Measurements from ENCODE around the gene DCBLD2. TPM values are rescaled to one million over a fixed set of nuclear protein-coding genes. Genes with fewer than 3 reads are reported as not detected.

DCBLD2 gene
- total RNA-seq, 2 donors from 2014 or later, result 1.1 to 3.9 TPM

GRCh38 chr3:98791341-98792325, 109.9 kb downstream of the DCBLD2 start:
- no peak overlapping the region for H3K27ac Mint-ChIP-seq
- peaks cover 7% of the 10 kb centered on the region for H3K4me1 Mint-ChIP-seq (ENCODE audit: low read depth)
- no peak for ATAC-seq (replicated peaks in 1 of 2)
- DNase-seq, result no peak
- no peak overlapping the region for H3K4me3 Mint-ChIP-seq
- H3K36me3 Mint-ChIP-seq (ENCODE audit: insufficient read depth in 2 of 2), result no peaks in the 10 kb centered on the region
- peaks cover 9% of the 10 kb centered on the region for H3K27me3 Mint-ChIP-seq (ENCODE audit: low read depth)
- no peaks in the 10 kb centered on the region for H3K9me3 Mint-ChIP-seq

GRCh38 chr3:98788651-98789050, 112.8 kb downstream of the DCBLD2 start:
- Mint-ChIP-seq H3K4me3 (no peak overlapping the region), H3K9me3 (no peaks in the 10 kb centered on the region), H3K27me3 (ENCODE audit: low read depth) (peaks cover 20% of the 10 kb centered on the region), H3K27ac (no peak overlapping the region), H3K4me1 (ENCODE audit: low read depth) (peaks cover 28% of the 10 kb centered on the region), H3K36me3 (ENCODE audit: insufficient read depth in 2 of 2) (no peaks in the 10 kb centered on the region)
- no peak for ATAC-seq (replicated peaks in 1 of 2)
- no peak for DNase-seq

GRCh38 chr3:98787181-98787580, 114.3 kb downstream of the DCBLD2 start:
- Mint-ChIP-seq H3K27me3 (ENCODE audit: low read depth) (peaks cover 20% of the 10 kb centered on the region), H3K9me3 (no peaks in the 10 kb centered on the region), H3K36me3 (ENCODE audit: insufficient read depth in 2 of 2) (no peaks in the 10 kb centered on the region), H3K27ac (no peak overlapping the region), H3K4me3 (no peak overlapping the region), H3K4me1 (ENCODE audit: low read depth) (peaks cover 28% of the 10 kb centered on the region)
- DNase-seq (no peak), ATAC-seq (replicated peaks in 1 of 2) (no peak)

GRCh38 chr3:98786364-98787006, 115.0 kb downstream of the DCBLD2 start:
- Mint-ChIP-seq H3K4me3 (no peak overlapping the region), H3K9me3 (no peaks in the 10 kb centered on the region), H3K36me3 (ENCODE audit: insufficient read depth in 2 of 2) (no peaks in the 10 kb centered on the region), H3K27ac (no peak overlapping the region), H3K4me1 (ENCODE audit: low read depth) (peaks cover 28% of the 10 kb centered on the region), H3K27me3 (ENCODE audit: low read depth) (peaks cover 20% of the 10 kb centered on the region)
- ATAC-seq (replicated peaks in 1 of 2) (peak; percentile 47 to 49), DNase-seq (no peak)

- H3K27ac Mint-ChIP-seq, result no peak overlapping the region
- H3K36me3 Mint-ChIP-seq (ENCODE audit: insufficient read depth in 2 of 2), result no peaks in the 10 kb centered on the region
- H3K9me3 Mint-ChIP-seq, result no peaks in the 10 kb centered on the region
- ATAC-seq (replicated peaks in 1 of 2), result peak; percentile 72 to 77
- peak overlapping the region in 1 of 2 donors; percentile 25 for H3K4me3 Mint-ChIP-seq
- H3K4me1 Mint-ChIP-seq (ENCODE audit: low read depth), result peaks cover 30% of the 10 kb centered on the region
- H3K27me3 Mint-ChIP-seq (ENCODE audit: low read depth), result peaks cover 15% of the 10 kb centered on the region
- no peak for DNase-seq
Observed at GRCh38 chr3:98784666-98785600, 116.6 kb downstream of the DCBLD2 start.

- no peak overlapping the region for H3K27ac Mint-ChIP-seq
- peaks cover 16% of the 10 kb centered on the region for H3K27me3 Mint-ChIP-seq (ENCODE audit: low read depth)
- peaks cover 39% of the 10 kb centered on the region for H3K4me1 Mint-ChIP-seq (ENCODE audit: low read depth)
- no peak for ATAC-seq (replicated peaks in 1 of 2)
- no peaks in the 10 kb centered on the region for H3K36me3 Mint-ChIP-seq (ENCODE audit: insufficient read depth in 2 of 2)
- no peak for DNase-seq
- no peaks in the 10 kb centered on the region for H3K9me3 Mint-ChIP-seq
- no peak overlapping the region for H3K4me3 Mint-ChIP-seq
Observed at GRCh38 chr3:98784042-98784441, 117.5 kb downstream of the DCBLD2 start.

- DNase-seq (peak in 1 of 2 donors; percentile 17), ATAC-seq (replicated peaks in 1 of 2) (peak; percentile 28 to 34)
- H3K4me3 Mint-ChIP-seq, result no peak overlapping the region
- H3K27ac Mint-ChIP-seq, result no peak overlapping the region
- peaks cover 16% of the 10 kb centered on the region for H3K27me3 Mint-ChIP-seq (ENCODE audit: low read depth)
- H3K4me1 Mint-ChIP-seq (ENCODE audit: low read depth), result peaks cover 45% of the 10 kb centered on the region
- H3K36me3 Mint-ChIP-seq (ENCODE audit: insufficient read depth in 2 of 2), result no peaks in the 10 kb centered on the region
- H3K9me3 Mint-ChIP-seq, result no peaks in the 10 kb centered on the region
Observed at GRCh38 chr3:98782824-98783500, 118.5 kb downstream of the DCBLD2 start.

GRCh38 chr3:98780343-98780742, 121.2 kb downstream of the DCBLD2 start:
- H3K27ac Mint-ChIP-seq, result no peak overlapping the region
- DNase-seq, result no peak
- H3K9me3 Mint-ChIP-seq, result no peaks in the 10 kb centered on the region
- no peaks in the 10 kb centered on the region for H3K36me3 Mint-ChIP-seq (ENCODE audit: insufficient read depth in 2 of 2)
- ATAC-seq (replicated peaks in 1 of 2), result no peak
- H3K4me1 Mint-ChIP-seq (ENCODE audit: low read depth), result peaks cover 32% of the 10 kb centered on the region
- H3K27me3 Mint-ChIP-seq (ENCODE audit: low read depth), result peaks cover 24% of the 10 kb centered on the region
- no peak overlapping the region for H3K4me3 Mint-ChIP-seq

GRCh38 chr3:98779541-98780335, 121.8 kb downstream of the DCBLD2 start:
- Mint-ChIP-seq H3K9me3 (no peaks in the 10 kb centered on the region), H3K36me3 (ENCODE audit: insufficient read depth in 2 of 2) (no peaks in the 10 kb centered on the region), H3K4me1 (ENCODE audit: low read depth) (peaks cover 27% of the 10 kb centered on the region), H3K27me3 (ENCODE audit: low read depth) (peaks cover 22% of the 10 kb centered on the region), H3K27ac (no peak overlapping the region), H3K4me3 (no peak overlapping the region)
- ATAC-seq (replicated peaks in 1 of 2) (no peak), DNase-seq (no peak)

GRCh38 chr3:98778852-98779413, 122.6 kb downstream of the DCBLD2 start:
- peak overlapping the region; percentile 17 to 19 for H3K4me3 Mint-ChIP-seq
- peaks cover 22% of the 10 kb centered on the region for H3K27me3 Mint-ChIP-seq (ENCODE audit: low read depth)
- DNase-seq (peak; percentile 10 to 24), ATAC-seq (replicated peaks in 1 of 2) (peak; percentile 68 to 77)
- no peaks in the 10 kb centered on the region for H3K36me3 Mint-ChIP-seq (ENCODE audit: insufficient read depth in 2 of 2)
- peaks cover 24% of the 10 kb centered on the region for H3K4me1 Mint-ChIP-seq (ENCODE audit: low read depth)
- no peaks in the 10 kb centered on the region for H3K9me3 Mint-ChIP-seq
- H3K27ac Mint-ChIP-seq, result no peak overlapping the region

GRCh38 chr3:98778383-98778782, 123.1 kb downstream of the DCBLD2 start:
- H3K27ac Mint-ChIP-seq, result no peak overlapping the region
- H3K36me3 Mint-ChIP-seq (ENCODE audit: insufficient read depth in 2 of 2), result no peaks in the 10 kb centered on the region
- peaks cover 22% of the 10 kb centered on the region for H3K27me3 Mint-ChIP-seq (ENCODE audit: low read depth)
- ATAC-seq (replicated peaks in 1 of 2) (peak; percentile 77 to 82), DNase-seq (peak; percentile 18 to 35)
- no peaks in the 10 kb centered on the region for H3K9me3 Mint-ChIP-seq
- H3K4me1 Mint-ChIP-seq (ENCODE audit: low read depth), result peaks cover 24% of the 10 kb centered on the region
- peak overlapping the region; percentile 19 to 47 for H3K4me3 Mint-ChIP-seq

All from activated T-cell treated with anti-CD3 and anti-CD28 coated beads, Interleukin-2, amount 50 U/mL, for 72 hours (primary cell).